ENCODE results near the gene WNT11. TPM values are rescaled to one million over a fixed set of nuclear protein-coding genes. Genes with fewer than 3 reads are reported as not detected.

Gene WNT11
- total and polyA plus RNA-seq, 2 donors from 2014 or later: 0.80 to 2.2 TPM

- Histone ChIP-seq H3K4me1 (ENCODE audit: control insufficient read depth in 2 of 3, insufficient read depth in 2 of 3, low read depth in 1 of 3, low read length in 3 of 3) (peaks cover 0 to 1% (median 0%) of the 10 kb centered on the region in 3 donors), H3K4me3 (ENCODE audit: low read length in 3 of 3) (no peak overlapping the region)
These were observed 49.3 kb downstream of the WNT11 start for GRCh38 chr11:76156971-76157427.

GRCh38 chr11:76155500-76156227 lies 50.6 kb downstream of the WNT11 start:
- Histone ChIP-seq H3K27ac (ENCODE audit: low read depth in 2 of 2, low read length in 2 of 2) (no peak overlapping the region), H3K9me3 (ENCODE audit: control insufficient read depth in 2 of 3, insufficient read depth in 1 of 3, low read length in 3 of 3) (no peaks in the 10 kb centered on the region), H3K27me3 (ENCODE audit: control insufficient read depth, insufficient read depth, low read length) (no peaks in the 10 kb centered on the region), H3K4me3 (ENCODE audit: low read length in 3 of 3) (no peak overlapping the region), H3K36me3 (ENCODE audit: control insufficient read depth in 2 of 3, insufficient read depth in 3 of 3, low read length in 3 of 3) (no peaks in the 10 kb centered on the region), H3K9ac (ENCODE audit: low read length in 3 of 3) (no peak overlapping the region), H3K4me1 (ENCODE audit: control insufficient read depth in 2 of 3, insufficient read depth in 2 of 3, low read depth in 1 of 3, low read length in 3 of 3) (peaks cover 0 to 3% (median 0%) of the 10 kb centered on the region in 3 donors)
- FAIRE-seq (no peak), DNase-seq (no peak)
- intact Hi-C loops (cut with DNase I): no loop called here
- TF ChIP-seq CTCF (IDR thresholded peaks at IDR 0.05; ENCODE audit: borderline replicate concordance, extremely low read depth, insufficient read depth): no peak

More at GRCh38 chr11:76156971-76157427, 49.3 kb downstream of the WNT11 start:
- TF ChIP-seq CTCF (IDR thresholded peaks at IDR 0.05; ENCODE audit: borderline replicate concordance, extremely low read depth, insufficient read depth): no peak
- H3K9ac ChIP-seq (ENCODE audit: low read length in 3 of 3): no peak overlapping the region
- H3K36me3 ChIP-seq (ENCODE audit: control insufficient read depth in 2 of 3, insufficient read depth in 3 of 3, low read length in 3 of 3): no peaks in the 10 kb centered on the region
- FAIRE-seq (no peak), DNase-seq (no peak)
- intact Hi-C loops (cut with DNase I): no loop called here
- H3K27ac ChIP-seq (ENCODE audit: low read depth in 2 of 2, low read length in 2 of 2): no peak overlapping the region
- no peaks in the 10 kb centered on the region for H3K27me3 ChIP-seq (ENCODE audit: control insufficient read depth, insufficient read depth, low read length)
- H3K9me3 ChIP-seq (ENCODE audit: control insufficient read depth in 2 of 3, insufficient read depth in 1 of 3, low read length in 3 of 3): no peaks in the 10 kb centered on the region

GRCh38 chr11:76153571-76153923 lies 52.8 kb downstream of the WNT11 start:
- Histone ChIP-seq H3K4me3 (ENCODE audit: low read length in 3 of 3) (no peak overlapping the region), H3K36me3 (ENCODE audit: control insufficient read depth in 2 of 3, insufficient read depth in 3 of 3, low read length in 3 of 3) (no peaks in the 10 kb centered on the region), H3K9ac (ENCODE audit: low read length in 3 of 3) (no peak overlapping the region), H3K27ac (ENCODE audit: low read depth in 2 of 2, low read length in 2 of 2) (no peak overlapping the region), H3K9me3 (ENCODE audit: control insufficient read depth in 2 of 3, insufficient read depth in 1 of 3, low read length in 3 of 3) (no peaks in the 10 kb centered on the region), H3K4me1 (ENCODE audit: control insufficient read depth in 2 of 3, insufficient read depth in 2 of 3, low read depth in 1 of 3, low read length in 3 of 3) (peaks cover 0 to 3% (median 0%) of the 10 kb centered on the region in 3 donors), H3K27me3 (ENCODE audit: control insufficient read depth, insufficient read depth, low read length) (no peaks in the 10 kb centered on the region)
- DNase-seq: no peak
- no peak for FAIRE-seq
- TF ChIP-seq CTCF (IDR thresholded peaks at IDR 0.05; ENCODE audit: borderline replicate concordance, extremely low read depth, insufficient read depth): no peak
- intact Hi-C loops (cut with DNase I): loop anchor here (5.0 kb wide), 1 partner anchor 256 kb away; no protein-coding TSS in a partner anchor
